ENCODE results near the gene DSC1. TPM values are rescaled to one million over a fixed set of nuclear protein-coding genes. Genes with fewer than 3 reads are reported as not detected.

The DSC1 gene
- total RNA-seq, 1 experiment from 2014 or later, result not detected

DNA sequence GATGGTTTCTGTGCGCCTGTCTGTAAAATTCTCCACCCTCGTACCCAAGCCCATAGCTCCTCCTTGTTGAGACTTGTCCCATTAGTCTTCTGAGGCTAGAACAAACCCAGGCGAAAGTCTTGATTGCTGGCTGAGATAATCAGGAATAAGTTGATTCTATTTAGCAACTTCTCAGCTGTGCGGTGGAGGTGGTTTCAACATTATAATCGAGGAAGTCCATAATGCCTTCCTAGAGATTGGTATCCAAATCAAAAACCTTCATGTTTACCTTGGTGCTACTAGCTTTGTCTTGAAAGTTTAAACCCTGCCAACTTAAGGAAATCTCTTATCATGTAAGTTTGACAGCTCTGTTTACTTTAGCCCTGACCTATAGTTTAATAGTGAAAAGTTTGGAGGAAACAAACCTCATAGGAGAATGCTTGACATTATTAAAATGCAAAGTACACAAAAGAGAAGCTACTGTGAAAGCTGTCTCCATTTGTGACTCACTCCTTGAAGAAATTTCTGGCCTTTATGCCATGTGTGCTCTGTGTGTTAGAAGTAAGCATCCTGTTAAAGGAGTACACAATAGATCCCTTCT is 36.6 kb upstream of the DSC1 start:
- H3K27ac Mint-ChIP-seq, result no peak overlapping the region
- ATAC-seq (no peak), DNase-seq (ENCODE audit: low spot score) (no peak)
- peaks cover 11% of the 10 kb centered on the region for H3K9me3 Mint-ChIP-seq
- POLR2A ChIA-PET, result interaction anchor here (0.6 kb wide), 1 partner anchor 8 kb away, joined by 3 read pairs; no protein-coding TSS in a partner anchor
- peaks cover 21% of the 10 kb centered on the region for H3K4me1 Mint-ChIP-seq
- H3K36me3 Mint-ChIP-seq, result no peaks in the 10 kb centered on the region; the same call in 1 of the 2 replicates
- TF ChIP-seq ETV6 (CRISPR knock-in tag; IDR thresholded peaks at IDR 0.05), result no peak
- TF ChIP-seq, protein P1, sequence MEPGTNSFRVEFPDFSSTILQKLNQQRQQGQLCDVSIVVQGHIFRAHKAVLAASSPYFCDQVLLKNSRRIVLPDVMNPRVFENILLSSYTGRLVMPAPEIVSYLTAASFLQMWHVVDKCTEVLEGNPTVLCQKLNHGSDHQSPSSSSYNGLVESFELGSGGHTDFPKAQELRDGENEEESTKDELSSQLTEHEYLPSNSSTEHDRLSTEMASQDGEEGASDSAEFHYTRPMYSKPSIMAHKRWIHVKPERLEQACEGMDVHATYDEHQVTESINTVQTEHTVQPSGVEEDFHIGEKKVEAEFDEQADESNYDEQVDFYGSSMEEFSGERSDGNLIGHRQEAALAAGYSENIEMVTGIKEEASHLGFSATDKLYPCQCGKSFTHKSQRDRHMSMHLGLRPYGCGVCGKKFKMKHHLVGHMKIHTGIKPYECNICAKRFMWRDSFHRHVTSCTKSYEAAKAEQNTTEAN (CRISPR knock-in tag; IDR thresholded peaks at IDR 0.05), result no peak
- no peak for TF ChIP-seq ZBTB21 (CRISPR knock-in tag; IDR thresholded peaks at IDR 0.05; ENCODE audit: borderline replicate concordance)
- TF ChIP-seq HMGA2 (CRISPR knock-in tag; IDR thresholded peaks at IDR 0.05), result no peak
- TF ChIP-seq MYBL2 (CRISPR knock-in tag; IDR thresholded peaks at IDR 0.05), result no peak
- TF ChIP-seq, protein P2, sequence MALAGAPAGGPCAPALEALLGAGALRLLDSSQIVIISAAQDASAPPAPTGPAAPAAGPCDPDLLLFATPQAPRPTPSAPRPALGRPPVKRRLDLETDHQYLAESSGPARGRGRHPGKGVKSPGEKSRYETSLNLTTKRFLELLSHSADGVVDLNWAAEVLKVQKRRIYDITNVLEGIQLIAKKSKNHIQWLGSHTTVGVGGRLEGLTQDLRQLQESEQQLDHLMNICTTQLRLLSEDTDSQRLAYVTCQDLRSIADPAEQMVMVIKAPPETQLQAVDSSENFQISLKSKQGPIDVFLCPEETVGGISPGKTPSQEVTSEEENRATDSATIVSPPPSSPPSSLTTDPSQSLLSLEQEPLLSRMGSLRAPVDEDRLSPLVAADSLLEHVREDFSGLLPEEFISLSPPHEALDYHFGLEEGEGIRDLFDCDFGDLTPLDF (CRISPR knock-in tag; IDR thresholded peaks at IDR 0.05), result no peak
- TF ChIP-seq NFE2L1 (CRISPR knock-in tag; IDR thresholded peaks at IDR 0.05), result no peak
- TF ChIP-seq, protein P3, sequence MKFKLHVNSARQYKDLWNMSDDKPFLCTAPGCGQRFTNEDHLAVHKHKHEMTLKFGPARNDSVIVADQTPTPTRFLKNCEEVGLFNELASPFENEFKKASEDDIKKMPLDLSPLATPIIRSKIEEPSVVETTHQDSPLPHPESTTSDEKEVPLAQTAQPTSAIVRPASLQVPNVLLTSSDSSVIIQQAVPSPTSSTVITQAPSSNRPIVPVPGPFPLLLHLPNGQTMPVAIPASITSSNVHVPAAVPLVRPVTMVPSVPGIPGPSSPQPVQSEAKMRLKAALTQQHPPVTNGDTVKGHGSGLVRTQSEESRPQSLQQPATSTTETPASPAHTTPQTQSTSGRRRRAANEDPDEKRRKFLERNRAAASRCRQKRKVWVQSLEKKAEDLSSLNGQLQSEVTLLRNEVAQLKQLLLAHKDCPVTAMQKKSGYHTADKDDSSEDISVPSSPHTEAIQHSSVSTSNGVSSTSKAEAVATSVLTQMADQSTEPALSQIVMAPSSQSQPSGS (CRISPR knock-in tag; IDR thresholded peaks at IDR 0.05; ENCODE audit: borderline replicate concordance, low read depth), result no peak
- TF ChIP-seq GABPB1 (CRISPR knock-in tag; IDR thresholded peaks at IDR 0.05), result no peak
- TF ChIP-seq, protein P4, sequence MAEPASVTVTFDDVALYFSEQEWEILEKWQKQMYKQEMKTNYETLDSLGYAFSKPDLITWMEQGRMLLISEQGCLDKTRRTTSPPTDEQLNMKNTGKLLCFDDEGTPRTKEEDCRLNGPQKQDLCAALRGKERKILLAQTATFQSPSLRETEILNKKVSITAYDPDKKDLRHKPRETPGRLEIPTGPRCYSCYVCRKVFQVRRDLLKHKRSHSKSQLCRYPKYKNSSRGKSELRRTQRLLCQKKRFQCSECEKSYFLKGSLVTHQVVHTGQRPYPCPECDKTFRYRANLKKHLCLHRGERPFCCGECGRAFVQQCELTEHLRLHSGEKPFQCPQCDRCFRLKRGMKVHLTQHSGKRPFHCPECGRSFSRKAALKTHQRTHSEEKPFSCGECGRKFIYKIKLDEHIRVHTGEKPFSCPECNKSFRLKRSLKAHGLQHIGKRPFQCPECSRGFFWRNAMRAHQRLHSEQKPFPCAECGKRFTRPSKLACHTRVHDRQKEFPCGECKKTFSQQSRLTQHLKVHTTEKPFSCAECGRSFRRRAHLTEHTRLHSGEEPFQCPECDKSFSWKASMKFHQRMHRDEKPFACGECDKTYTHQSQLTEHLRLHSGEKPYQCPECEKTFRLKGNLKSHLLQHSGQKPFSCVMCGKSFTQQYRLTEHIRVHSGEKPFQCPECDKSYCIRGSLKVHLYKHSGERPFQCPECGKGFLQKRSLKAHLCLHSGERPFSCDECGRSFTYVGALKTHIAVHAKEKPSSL (CRISPR knock-in tag; conservative IDR thresholded peaks at IDR 0.05), result no peak
- no peak overlapping the region for H3K4me3 Mint-ChIP-seq
- CTCF ChIA-PET, result interaction anchor here (1.0 kb wide), 1 partner anchor 225 kb away, joined by 3 read pairs; no protein-coding TSS in a partner anchor
- H3K27me3 Mint-ChIP-seq (ENCODE audit: low read depth), result no peaks in the 10 kb centered on the region

DNA sequence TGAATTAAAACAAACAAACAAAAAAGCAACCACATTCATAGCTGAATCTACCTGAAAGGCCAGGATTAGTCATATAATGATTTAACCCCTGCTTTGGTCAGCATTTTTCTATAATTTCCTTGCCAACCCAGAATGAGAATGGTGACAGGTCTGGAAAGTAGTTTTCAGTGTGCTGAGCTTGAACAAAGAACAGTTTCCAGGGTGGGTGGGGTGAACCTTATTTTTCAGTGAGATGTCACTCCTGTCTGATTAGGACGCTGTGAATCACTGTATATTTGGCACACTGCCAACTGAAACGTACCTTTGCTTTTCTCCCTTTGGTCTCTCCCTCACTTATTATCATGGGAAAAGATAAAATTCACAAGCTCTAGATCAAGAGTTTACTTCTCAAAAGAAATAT is 35.0 kb upstream of the DSC1 start:
- peaks cover 11% of the 10 kb centered on the region for H3K9me3 Mint-ChIP-seq
- H3K27me3 Mint-ChIP-seq (ENCODE audit: low read depth), result no peaks in the 10 kb centered on the region
- H3K27ac Mint-ChIP-seq, result no peak overlapping the region
- no peaks in the 10 kb centered on the region; the same call in 1 of the 2 replicates for H3K36me3 Mint-ChIP-seq
- TF ChIP-seq, protein P5, sequence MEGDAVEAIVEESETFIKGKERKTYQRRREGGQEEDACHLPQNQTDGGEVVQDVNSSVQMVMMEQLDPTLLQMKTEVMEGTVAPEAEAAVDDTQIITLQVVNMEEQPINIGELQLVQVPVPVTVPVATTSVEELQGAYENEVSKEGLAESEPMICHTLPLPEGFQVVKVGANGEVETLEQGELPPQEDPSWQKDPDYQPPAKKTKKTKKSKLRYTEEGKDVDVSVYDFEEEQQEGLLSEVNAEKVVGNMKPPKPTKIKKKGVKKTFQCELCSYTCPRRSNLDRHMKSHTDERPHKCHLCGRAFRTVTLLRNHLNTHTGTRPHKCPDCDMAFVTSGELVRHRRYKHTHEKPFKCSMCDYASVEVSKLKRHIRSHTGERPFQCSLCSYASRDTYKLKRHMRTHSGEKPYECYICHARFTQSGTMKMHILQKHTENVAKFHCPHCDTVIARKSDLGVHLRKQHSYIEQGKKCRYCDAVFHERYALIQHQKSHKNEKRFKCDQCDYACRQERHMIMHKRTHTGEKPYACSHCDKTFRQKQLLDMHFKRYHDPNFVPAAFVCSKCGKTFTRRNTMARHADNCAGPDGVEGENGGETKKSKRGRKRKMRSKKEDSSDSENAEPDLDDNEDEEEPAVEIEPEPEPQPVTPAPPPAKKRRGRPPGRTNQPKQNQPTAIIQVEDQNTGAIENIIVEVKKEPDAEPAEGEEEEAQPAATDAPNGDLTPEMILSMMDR (IDR thresholded peaks at IDR 0.05), result no peak
- TF ChIP-seq GRHL2 (CRISPR knock-in tag; IDR thresholded peaks at IDR 0.05; ENCODE audit: insufficient replicate concordance, severe bottlenecking) (no peak), MXD4 (CRISPR knock-in tag; IDR thresholded peaks at IDR 0.05; ENCODE audit: borderline replicate concordance) (no peak), ZNF396 (CRISPR knock-in tag; IDR thresholded peaks at IDR 0.05; ENCODE audit: borderline replicate concordance) (no peak)
- no peak overlapping the region for H3K4me3 Mint-ChIP-seq
- peaks cover 21% of the 10 kb centered on the region for H3K4me1 Mint-ChIP-seq
- ATAC-seq (no peak), DNase-seq (ENCODE audit: low spot score) (no peak)
- POLR2A ChIA-PET, result no interaction called here
- CTCF ChIA-PET, result no interaction called here

DNA sequence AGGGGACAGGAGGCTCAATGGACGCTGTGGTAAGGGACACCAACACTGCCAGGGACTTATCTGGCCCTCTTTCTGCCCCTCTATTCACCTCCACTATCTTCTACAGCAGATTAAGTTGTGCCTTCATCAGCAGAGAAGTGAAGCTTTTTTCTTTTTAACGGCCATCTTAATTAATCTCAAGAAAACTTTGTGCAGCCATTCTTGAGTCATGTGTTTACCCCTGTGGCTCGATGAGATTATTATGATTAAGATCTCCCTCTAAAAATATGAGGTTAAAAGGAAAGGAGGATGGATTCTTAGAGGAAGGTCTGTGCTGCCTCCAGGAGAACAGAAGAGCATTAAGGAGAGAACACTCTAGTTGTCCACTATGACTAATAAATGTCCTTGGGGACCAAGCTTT is 32.4 kb upstream of the DSC1 start:
- no peak for ATAC-seq
- H3K4me1 Mint-ChIP-seq, result peaks cover 42% of the 10 kb centered on the region
- no peak overlapping the region for H3K4me3 Mint-ChIP-seq
- TF ChIP-seq ELF4 (CRISPR knock-in tag; IDR thresholded peaks at IDR 0.05; ENCODE audit: low read depth) (no peak), OVOL2 (CRISPR knock-in tag; IDR thresholded peaks at IDR 0.05; ENCODE audit: borderline replicate concordance) (no peak), TP53 (CRISPR knock-in tag; IDR thresholded peaks at IDR 0.05) (no peak)
- TF ChIP-seq, protein P5 (IDR thresholded peaks at IDR 0.05), result no peak
- POLR2A ChIA-PET, result no interaction called here
- DNase-seq (ENCODE audit: low spot score), result no peak
- CTCF ChIA-PET, result no interaction called here
- no peaks in the 10 kb centered on the region for H3K27me3 Mint-ChIP-seq (ENCODE audit: low read depth)
- H3K36me3 Mint-ChIP-seq, result no peaks in the 10 kb centered on the region
- H3K27ac Mint-ChIP-seq, result no peak overlapping the region
- peaks cover 10% of the 10 kb centered on the region for H3K9me3 Mint-ChIP-seq
